GM12878 (cell line): ENCODE results near the gene TTC22. TPM values are rescaled to one million over a fixed set of nuclear protein-coding genes. Genes with fewer than 3 reads are reported as not detected.

Source experiments
- ATAC-seq: fragments of 200-7000 bp; cut with Tn5 transposase; 3 replicates; pipeline ENCODE4 v1.9.1; 2020; ENCODE audit warnings: mild to moderate bottlenecking, moderate library complexity
- BruUV-seq: library from RNA; stranded (reverse); fragments of 400-500 nt; replicated peaks from 2 replicates; lab custom pipeline; 2021; lab: Mats Ljungman, UMichigan
- CTCF ChIA-PET: fragments of 300-600 bp; sonication (Branson Sonifier 250); formaldehyde crosslinking; extraction: SDS; loops from one replicate; lab custom pipeline; 2021; ENCODE audit warnings: inconsistent platforms; lab: Yijun Ruan, JAX
- POLR2A ChIA-PET: fragments of 350-600 bp; formaldehyde crosslinking; extraction: SDS; loops from one replicate; lab custom pipeline; 2021; ENCODE audit warnings: inconsistent platforms; lab: Charles Lee
- RAD21 ChIA-PET: fragments of 300-600 bp; sonication (Branson Sonifier 250); formaldehyde crosslinking; loops from one replicate; lab custom pipeline; 2023; ENCODE audit warnings: antibody characterized with exemption; ENCODE audit not compliant: unreplicated experiment; lab: Charles Lee
- SMC1A ChIA-PET: fragments of 300-600 bp; sonication (Branson Sonifier 250); formaldehyde crosslinking; loops from one replicate; lab custom pipeline; 2023; ENCODE audit not compliant: unreplicated experiment, uncharacterized antibody; lab: Charles Lee
- DNase-seq: peaks from one replicate; pipeline ENCODE4 v3.0.0-alpha.2; 2011; ENCODE audit warnings: low read depth, low spot score
- FAIRE-seq: peaks from 3 replicates; lab custom pipeline; 2011; peaks lifted over from hg19 to GRCh38; lab: Jason Lieb, UNC
- H2AFZ ChIP-seq: 2 replicates; pipeline ENCODE4 v1.6.0; 2011; ENCODE audit warnings: low read depth, low read length, control low read depth; ENCODE audit not compliant: control insufficient read depth
- H3K27ac ChIP-seq: 2 replicates; pipeline ENCODE4 v1.5.1; 2011; ENCODE audit warnings: control low read depth; ENCODE audit not compliant: control insufficient read depth, insufficient read depth
- H3K27me3 ChIP-seq, 2 experiments: replicated peaks in 1 of 2; 2 replicates each; pipeline versions ENCODE4 v1.6.0 to v1.6.1; 2011; ENCODE audit warnings: low read length in 1 of 2; ENCODE audit not compliant: control insufficient read depth in 2 of 2, insufficient read depth in 2 of 2
- H3K36me3 ChIP-seq, 2 experiments: 2 replicates each; pipeline ENCODE4 v1.5.1; 2011; ENCODE audit warnings: low read length in 1 of 2; ENCODE audit not compliant: control insufficient read depth in 2 of 2, insufficient read depth in 2 of 2
- H3K4me1 ChIP-seq: 2 replicates; pipeline ENCODE4 v1.6.1; 2011; ENCODE audit warnings: mild to moderate bottlenecking, low read length, moderate library complexity, mixed read lengths; ENCODE audit not compliant: control insufficient read depth, insufficient read depth
- H3K4me2 ChIP-seq: 2 replicates; pipeline ENCODE4 v1.6.0; 2011; ENCODE audit warnings: control low read depth; ENCODE audit not compliant: control insufficient read depth, insufficient read depth
- H3K4me3 ChIP-seq: fragments of 200-600 bp; sonication (generic); 2 replicates; pipeline ENCODE4 v1.5.1; 2016
- H3K79me2 ChIP-seq: 2 replicates; pipeline ENCODE4 v1.6.0; 2011; ENCODE audit warnings: low read length; ENCODE audit not compliant: control insufficient read depth, insufficient read depth
- H3K9ac ChIP-seq: 2 replicates; pipeline ENCODE4 v1.8.0; 2011; ENCODE audit warnings: low read length, control low read depth, mixed read lengths; ENCODE audit not compliant: control insufficient read depth, insufficient read depth
- H3K9me3 ChIP-seq: replicated peaks from 3 replicates; pipeline ENCODE4 v1.5.1; 2011; ENCODE audit warnings: mild to moderate bottlenecking, low read length; ENCODE audit not compliant: control insufficient read depth, insufficient read depth
- H4K20me1 ChIP-seq: 2 replicates; pipeline ENCODE4 v1.6.0; 2011; ENCODE audit not compliant: control insufficient read depth, insufficient read depth
- ATF3 ChIP-seq: IDR thresholded peaks from 2 replicates; pipeline ENCODE4 v1.6.1; 2011; ENCODE audit warnings: low read depth, mild to moderate bottlenecking, low read length, moderate library complexity, borderline replicate concordance; ENCODE audit errors: extremely low read depth
- CBFB ChIP-seq: IDR thresholded peaks from 2 replicates; pipeline ENCODE4 v1.6.1; 2016; ENCODE audit warnings: antibody characterized with exemption, low read depth
- CREM ChIP-seq: IDR thresholded peaks from 2 replicates; pipeline ENCODE4 v1.6.1; 2014; ENCODE audit warnings: antibody characterized with exemption, low read depth
- CTCF ChIP-seq, 3 experiments: IDR thresholded peaks in 2 of 3; conservative IDR thresholded peaks in 1 of 3; 2 replicates each; pipeline ENCODE4 v1.5.1; 2011; ENCODE audit warnings: low read depth in 3 of 3, low read length in 3 of 3, mild to moderate bottlenecking in 3 of 3, control low read depth in 2 of 3, moderate library complexity in 2 of 3, inconsistent platforms in 1 of 3, mixed read lengths in 1 of 3; ENCODE audit not compliant: control insufficient read depth in 2 of 3, insufficient read depth in 1 of 3; ENCODE audit errors: extremely low read depth in 1 of 3
- EP300 ChIP-seq, 2 experiments: fragments of 150-350 bp in 1 of 2; IDR thresholded peaks; 2 replicates each; pipeline ENCODE4 v1.6.1; 2011 to 2012; ENCODE audit warnings: low read depth in 2 of 2, low read length in 2 of 2, borderline replicate concordance in 1 of 2, improper control_type of control experiment in 1 of 2, inconsistent platforms in 1 of 2; ENCODE audit not compliant: control insufficient read depth in 1 of 2
- MYB ChIP-seq: fragments of 150-350 bp; IDR thresholded peaks from 2 replicates; pipeline ENCODE4 v1.6.1; 2014; ENCODE audit warnings: mild to moderate bottlenecking, low read depth, low read length, borderline replicate concordance
- WGBS: methylation state at CpG from one replicate; pipeline ENCODE4 v1.1.6; 2016; ENCODE audit warnings: low lambda C conversion rate; ENCODE audit not compliant: insufficient replicate concordance, insufficient coverage; ENCODE audit errors: missing lambda C conversion rate; 5-methylcytosine and 5-hydroxymethylcytosine counted together
- in situ Hi-C: fragments of 300-500 bp; cut with MboI; formaldehyde crosslinking; loops from 9 replicates; pipeline ENCODE4 v1.14.3; 2018; ENCODE audit warnings: mixed read lengths
- intact Hi-C: fragments of 100-400 bp; cut with micrococcal nuclease; formaldehyde crosslinking; loops from one replicate; pipeline ENCODE4 v1.14.2; 2022; ENCODE audit not compliant: unreplicated experiment
- polyA plus RNA-seq, 11 experiments: library from polyadenylated mRNA; depleted of rRNA in 4 of 11; unstranded in 6 of 11; stranded (reverse) in 5 of 11; fragments of >200 nt; fragmentation: Nextera tagmentation in 4 of 11; fragmentation: Illumina TruSeq in 1 of 11; extraction: Ambion mirVana in 4 of 11; extraction: Trizol in 1 of 11; gene quantifications; 1 replicate in 1 of 11; 2 replicates in 10 of 11; pipeline versions ENCODE4 v1.2.1 to v1.2.3, GENCODE V29; 2011 to 2016; ENCODE audit warnings: inconsistent platforms in 2 of 11, missing spikeins in 2 of 11, low read depth in 1 of 11
- total RNA-seq, 4 experiments: library from RNA; depleted of rRNA in 3 of 4; stranded (reverse); fragments of >200 nt in 3 of 4; fragmentation: Illumina TruSeq in 1 of 4; extraction: Trizol in 1 of 4; gene quantifications; 2 replicates each; pipeline versions ENCODE4 v1.2.1 to v1.2.3, GENCODE V29; 2013 to 2021

TTC22 gene
- total and polyA plus RNA-seq, 10 of the 15 experiments (the other 5 are each of a cell fraction or from before 2014, with no cell fraction given), result 0.64 to 5.1 (median 1.9) TPM

- no TSS peak for BruUV-seq
- no peaks in the 10 kb centered on the region for H3K4me1 ChIP-seq
- in situ Hi-C loops, result no loop called here
- no peaks in the 10 kb centered on the region for H4K20me1 ChIP-seq
- no peak for ATAC-seq
- no peak overlapping the region for H3K4me2 ChIP-seq
- no peaks in the 10 kb centered on the region for H3K27me3 ChIP-seq
- ChIA-PET SMC1A (no interaction called here), CTCF (no interaction called here), RAD21 (no interaction called here)
- FAIRE-seq, result no peak
- H3K4me3 ChIP-seq, result no peak overlapping the region
- H3K9ac ChIP-seq, result no peak overlapping the region
- no peak for DNase-seq
- H2AFZ ChIP-seq, result no peak overlapping the region
- WGBS, result 22% methylated on average over 6 of the region's 6 CpGs
- TF ChIP-seq MYB, result no peak
- no peak for TF ChIP-seq CBFB
- no peak for TF ChIP-seq CTCF (IDR thresholded peaks at IDR 0.05 in 2 of 3, conservative IDR thresholded peaks at IDR 0.05 in 1 of 3; ENCODE audit: control insufficient read depth in 2 of 3, extremely low read depth in 1 of 3, insufficient read depth in 1 of 3, low read depth in 3 of 3, low read length in 3 of 3)
- no peak for TF ChIP-seq ATF3
- TF ChIP-seq CREM, result no peak
- TF ChIP-seq EP300 (IDR thresholded peaks at IDR 0.05; ENCODE audit: borderline replicate concordance in 1 of 2, control insufficient read depth in 1 of 2, low read depth in 2 of 2, low read length in 2 of 2), result no peak
- TF ChIP-seq, all 136 proteins: peak for 0
- no peaks in the 10 kb centered on the region for H3K79me2 ChIP-seq
- POLR2A ChIA-PET, result interaction anchor here (0.6 kb wide), 1 partner anchor 804 kb away, joined by 7 read pairs; no protein-coding TSS in a partner anchor
- no peaks in the 10 kb centered on the region for H3K36me3 ChIP-seq
- intact Hi-C loops, result no loop called here
- H3K9me3 ChIP-seq, result no peaks in the 10 kb centered on the region
- H3K27ac ChIP-seq, result no peak overlapping the region
Measured at GRCh38 chr1:54837002-54837853, 36.1 kb upstream of the TTC22 start.
